Activated naive CD4-positive, alpha-beta T cell treated with anti-CD3 and anti-CD28 coated beads, Interleukin-2, amount 50 U/mL, for 24 hours (primary cell): ENCODE measurements around the gene BCL11B.

Experiments used
- H3K27ac Mint-ChIP-seq: one replicate; pipeline ENCODE4 v1.8.0; 2021; ENCODE audit warnings: mild to moderate bottlenecking, mixed read lengths
- H3K27me3 Mint-ChIP-seq: one replicate; pipeline ENCODE4 v1.8.0; 2021; ENCODE audit warnings: mixed read lengths
- H3K36me3 Mint-ChIP-seq: one replicate; pipeline ENCODE4 v1.8.0; 2021; ENCODE audit warnings: mixed read lengths
- H3K4me1 Mint-ChIP-seq: one replicate; pipeline ENCODE4 v1.8.0; 2021; ENCODE audit warnings: mixed read lengths
- H3K4me3 Mint-ChIP-seq: one replicate; pipeline ENCODE4 v1.8.0; 2021; ENCODE audit warnings: mild to moderate bottlenecking, mixed read lengths
- H3K9me3 Mint-ChIP-seq: one replicate; pipeline ENCODE4 v1.8.0; 2021; ENCODE audit warnings: mixed read lengths

Gene BCL11B

GRCh38 chr14:99300190-99300589 lies 28.2 kb upstream of the BCL11B start:
- Mint-ChIP-seq H3K36me3 (peaks cover 16% of the 10 kb centered on the region), H3K27ac (no peak overlapping the region), H3K27me3 (peaks cover 2% of the 10 kb centered on the region), H3K4me3 (no peak overlapping the region), H3K4me1 (no peaks in the 10 kb centered on the region), H3K9me3 (peaks cover 7% of the 10 kb centered on the region)

- no peaks in the 10 kb centered on the region for H3K4me1 Mint-ChIP-seq
- no peak overlapping the region for H3K4me3 Mint-ChIP-seq
- H3K36me3 Mint-ChIP-seq, result peaks cover 11% of the 10 kb centered on the region
- peaks cover 7% of the 10 kb centered on the region for H3K9me3 Mint-ChIP-seq
- peaks cover 2% of the 10 kb centered on the region for H3K27me3 Mint-ChIP-seq
- H3K27ac Mint-ChIP-seq, result no peak overlapping the region
Measured at GRCh38 chr14:99296517-99296916, 24.5 kb upstream of the BCL11B start.

- Mint-ChIP-seq H3K27ac (no peak overlapping the region), H3K4me3 (no peak overlapping the region), H3K9me3 (no peaks in the 10 kb centered on the region), H3K36me3 (no peaks in the 10 kb centered on the region), H3K27me3 (peaks cover 2% of the 10 kb centered on the region), H3K4me1 (peaks cover 9% of the 10 kb centered on the region)
Measured at GRCh38 chr14:99289394-99290189, 17.6 kb upstream of the BCL11B start.

GRCh38 chr14:99288948-99289347 lies 17.0 kb upstream of the BCL11B start:
- H3K27me3 Mint-ChIP-seq, result peaks cover 2% of the 10 kb centered on the region
- H3K4me1 Mint-ChIP-seq, result peaks cover 9% of the 10 kb centered on the region

GRCh38 chr14:99287269-99287942 lies 15.4 kb upstream of the BCL11B start:
- Mint-ChIP-seq H3K4me3 (peak overlapping the region; percentile 53), H3K27ac (no peak overlapping the region), H3K36me3 (no peaks in the 10 kb centered on the region), H3K27me3 (peaks cover 2% of the 10 kb centered on the region), H3K9me3 (no peaks in the 10 kb centered on the region), H3K4me1 (peaks cover 9% of the 10 kb centered on the region)

More at GRCh38 chr14:99288948-99289347, 17.0 kb upstream of the BCL11B start:
- Mint-ChIP-seq H3K9me3 (no peaks in the 10 kb centered on the region), H3K36me3 (no peaks in the 10 kb centered on the region), H3K27ac (no peak overlapping the region), H3K4me3 (no peak overlapping the region)

GRCh38 chr14:99286761-99287160 lies 14.8 kb upstream of the BCL11B start:
- Mint-ChIP-seq H3K9me3 (no peaks in the 10 kb centered on the region), H3K4me1 (peaks cover 9% of the 10 kb centered on the region), H3K4me3 (peak overlapping the region; percentile 53), H3K36me3 (no peaks in the 10 kb centered on the region), H3K27me3 (peaks cover 2% of the 10 kb centered on the region), H3K27ac (no peak overlapping the region)

- Mint-ChIP-seq H3K27ac (no peak overlapping the region), H3K9me3 (no peaks in the 10 kb centered on the region), H3K36me3 (no peaks in the 10 kb centered on the region), H3K27me3 (no peaks in the 10 kb centered on the region), H3K4me1 (peaks cover 23% of the 10 kb centered on the region), H3K4me3 (no peak overlapping the region)
Measured at GRCh38 chr14:99284254-99285004, 12.4 kb upstream of the BCL11B start.

GRCh38 chr14:99282261-99283050 lies 10.5 kb upstream of the BCL11B start:
- no peaks in the 10 kb centered on the region for H3K27me3 Mint-ChIP-seq
- H3K4me3 Mint-ChIP-seq, result no peak overlapping the region
- H3K36me3 Mint-ChIP-seq, result no peaks in the 10 kb centered on the region
- H3K27ac Mint-ChIP-seq, result no peak overlapping the region
- no peaks in the 10 kb centered on the region for H3K9me3 Mint-ChIP-seq
- H3K4me1 Mint-ChIP-seq, result peaks cover 32% of the 10 kb centered on the region

GRCh38 chr14:99281396-99281795 lies 9.4 kb upstream of the BCL11B start:
- no peaks in the 10 kb centered on the region for H3K36me3 Mint-ChIP-seq
- peaks cover 41% of the 10 kb centered on the region for H3K4me1 Mint-ChIP-seq
- H3K27ac Mint-ChIP-seq, result peak overlapping the region; percentile 73
- no peak overlapping the region for H3K4me3 Mint-ChIP-seq
- no peaks in the 10 kb centered on the region for H3K9me3 Mint-ChIP-seq
- H3K27me3 Mint-ChIP-seq, result no peaks in the 10 kb centered on the region

- peaks cover 46% of the 10 kb centered on the region for H3K4me1 Mint-ChIP-seq
- H3K27me3 Mint-ChIP-seq, result no peaks in the 10 kb centered on the region
- H3K27ac Mint-ChIP-seq, result peak overlapping the region; percentile 73
- no peaks in the 10 kb centered on the region for H3K9me3 Mint-ChIP-seq
- peak overlapping the region; percentile 65 for H3K4me3 Mint-ChIP-seq
- no peaks in the 10 kb centered on the region for H3K36me3 Mint-ChIP-seq
Measured at GRCh38 chr14:99280852-99281251, 8.9 kb upstream of the BCL11B start.

- Mint-ChIP-seq H3K4me3 (no peak overlapping the region), H3K36me3 (no peaks in the 10 kb centered on the region), H3K27me3 (no peaks in the 10 kb centered on the region), H3K27ac (no peak overlapping the region), H3K9me3 (no peaks in the 10 kb centered on the region), H3K4me1 (peaks cover 49% of the 10 kb centered on the region)
Measured at GRCh38 chr14:99280066-99280731, 8.2 kb upstream of the BCL11B start.

- no peaks in the 10 kb centered on the region for H3K9me3 Mint-ChIP-seq
- no peak overlapping the region for H3K27ac Mint-ChIP-seq
- no peak overlapping the region for H3K4me3 Mint-ChIP-seq
- H3K4me1 Mint-ChIP-seq, result peaks cover 56% of the 10 kb centered on the region
- H3K27me3 Mint-ChIP-seq, result no peaks in the 10 kb centered on the region
- H3K36me3 Mint-ChIP-seq, result no peaks in the 10 kb centered on the region
Measured at GRCh38 chr14:99278836-99279235, 6.8 kb upstream of the BCL11B start.

- no peaks in the 10 kb centered on the region for H3K27me3 Mint-ChIP-seq
- H3K36me3 Mint-ChIP-seq, result no peaks in the 10 kb centered on the region
- no peak overlapping the region for H3K27ac Mint-ChIP-seq
- no peak overlapping the region for H3K4me3 Mint-ChIP-seq
- H3K9me3 Mint-ChIP-seq, result no peaks in the 10 kb centered on the region
- peaks cover 63% of the 10 kb centered on the region for H3K4me1 Mint-ChIP-seq
Measured at GRCh38 chr14:99277530-99277929, 5.5 kb upstream of the BCL11B start.

- no peak overlapping the region for H3K4me3 Mint-ChIP-seq
- no peaks in the 10 kb centered on the region for H3K9me3 Mint-ChIP-seq
- no peaks in the 10 kb centered on the region for H3K27me3 Mint-ChIP-seq
- peaks cover under 1% of the 10 kb centered on the region for H3K36me3 Mint-ChIP-seq
- peaks cover 65% of the 10 kb centered on the region for H3K4me1 Mint-ChIP-seq
- no peak overlapping the region for H3K27ac Mint-ChIP-seq
Measured at GRCh38 chr14:99276482-99276881, 4.5 kb upstream of the BCL11B start.

- Mint-ChIP-seq H3K36me3 (peaks cover 3% of the 10 kb centered on the region), H3K9me3 (no peaks in the 10 kb centered on the region), H3K4me3 (peak overlapping the region; percentile 86), H3K27me3 (no peaks in the 10 kb centered on the region), H3K27ac (peak overlapping the region; percentile 41), H3K4me1 (peaks cover 53% of the 10 kb centered on the region)
Measured at GRCh38 chr14:99275222-99275584, 3.2 kb upstream of the BCL11B start.
